IPS-11a (cell line): ENCODE data around the gene RPN2.
"Not testable (repeated sequence)": the region's sequence is repeated elsewhere in the genome, so short reads cannot be mapped to it uniquely, and the experiment has no call there.

ENCODE experiments used
- H3K4me3 ChIP-seq: one replicate; pipeline ENCODE4 v1.5.1; 2013; ENCODE audit warnings: low read depth, low read length, control low read depth

Gene RPN2

DNA sequence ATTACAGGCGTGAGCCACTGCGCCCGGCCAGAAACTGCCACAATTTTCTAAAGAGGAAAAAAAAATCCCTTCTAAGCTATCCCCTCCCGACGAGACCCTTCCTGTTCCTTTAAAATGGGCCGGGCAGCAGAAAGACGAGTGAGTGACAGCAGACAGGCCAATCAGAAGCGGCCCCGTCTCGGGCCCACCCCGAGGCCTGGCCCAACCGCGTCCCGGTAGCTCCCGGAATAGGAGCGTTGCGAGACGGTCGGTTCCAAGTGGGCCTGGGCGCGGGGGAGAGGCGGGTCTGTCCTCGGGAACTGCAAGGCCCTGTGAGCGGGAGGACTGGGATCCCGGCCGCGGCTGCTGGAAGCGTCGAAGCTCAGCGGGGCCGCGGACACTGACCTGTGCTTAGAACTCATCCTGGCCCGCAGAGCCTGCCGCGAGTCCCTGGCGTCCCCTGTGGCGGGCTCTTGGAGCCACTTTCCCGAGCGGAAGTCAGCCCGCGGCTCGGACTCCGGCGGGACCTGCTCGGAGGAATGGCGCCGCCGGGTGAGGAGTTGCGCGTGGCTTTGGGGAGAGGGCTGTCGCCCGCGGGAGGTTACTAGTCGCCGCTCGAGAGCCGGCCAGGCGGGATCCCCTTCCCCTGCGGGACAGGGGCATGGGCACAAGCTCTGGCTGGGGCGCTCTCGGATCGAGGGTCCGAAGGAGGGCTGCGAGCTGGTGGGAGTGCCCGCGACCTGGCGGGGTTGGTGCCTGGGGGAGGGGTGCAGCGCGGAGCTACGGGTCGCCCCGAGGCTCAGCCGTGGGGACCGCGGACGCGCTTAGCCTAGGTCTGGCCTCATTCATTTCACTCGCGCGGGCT is at the start of gene RPN2, which contains the start of gene MROH8:
RPN2 (plus strand) TSS at position 492 of the 844 bp plus-strand sequence; CDS start at position 519, 27 bp downstream.
MROH8 (minus strand) TSS at position 710 of the 844 bp plus-strand sequence.
- peak within 1 kb of the TSS; percentile 95 for H3K4me3 ChIP-seq

DNA sequence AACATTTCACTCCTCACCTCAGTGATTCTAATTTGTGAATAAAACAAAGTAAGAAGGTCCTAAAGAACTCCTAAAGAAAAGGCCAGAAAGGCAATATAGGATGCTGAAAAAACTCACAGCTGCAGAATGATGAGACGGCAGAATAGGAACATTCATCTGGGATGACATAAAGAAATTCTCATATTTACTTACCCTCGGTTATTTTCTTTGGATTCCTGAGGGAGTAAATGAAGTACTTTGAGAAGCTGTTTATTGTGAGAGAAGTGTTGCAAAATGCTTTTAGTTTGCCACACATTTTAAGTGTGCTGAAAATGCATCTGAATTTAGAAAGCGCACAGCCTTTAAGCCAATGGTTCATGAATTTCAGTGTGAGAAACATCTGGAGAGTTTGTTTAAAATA is 47.6 kb upstream of the RPN2 start:
- H3K4me3 ChIP-seq = no peak overlapping the region

DNA sequence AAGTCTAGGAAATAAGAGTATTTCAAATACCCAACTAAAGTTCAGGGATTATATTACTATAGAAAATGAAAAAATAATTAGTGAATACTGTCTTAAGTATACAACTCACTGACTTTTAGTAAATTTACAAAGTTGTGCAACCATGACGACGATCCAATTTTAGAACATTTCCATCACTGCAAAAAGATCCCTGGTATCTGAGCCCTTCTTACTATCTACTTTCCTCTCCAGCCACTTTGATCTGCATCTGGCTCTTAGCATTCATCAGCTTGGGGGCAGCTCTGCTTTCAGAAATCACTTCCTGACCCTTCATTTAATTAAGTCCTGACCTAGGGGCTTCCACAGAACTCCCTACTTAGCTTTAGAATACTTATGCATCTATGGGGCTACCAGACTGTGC is 45.2 kb upstream of the RPN2 start:
- no peak overlapping the region for H3K4me3 ChIP-seq

DNA sequence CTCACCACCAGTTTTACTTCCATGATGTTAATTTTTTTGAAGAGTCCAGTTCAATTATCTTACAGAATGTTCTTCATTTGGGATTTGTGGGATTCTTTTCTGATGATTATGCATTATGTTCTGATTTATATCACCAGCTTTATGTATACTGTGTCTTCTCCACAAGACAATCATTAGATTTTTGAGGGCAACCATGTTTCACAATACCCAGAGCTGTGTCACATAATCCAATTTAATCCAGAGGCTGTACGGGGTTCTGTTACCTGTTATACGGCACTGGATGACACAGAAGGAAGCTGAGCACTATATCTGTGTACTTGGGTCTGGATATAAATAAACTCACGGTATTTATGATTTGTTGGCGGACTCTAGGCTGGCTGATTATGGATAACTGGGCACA is 41.6 kb upstream of the RPN2 start:
- H3K4me3 ChIP-seq = no peak overlapping the region

DNA sequence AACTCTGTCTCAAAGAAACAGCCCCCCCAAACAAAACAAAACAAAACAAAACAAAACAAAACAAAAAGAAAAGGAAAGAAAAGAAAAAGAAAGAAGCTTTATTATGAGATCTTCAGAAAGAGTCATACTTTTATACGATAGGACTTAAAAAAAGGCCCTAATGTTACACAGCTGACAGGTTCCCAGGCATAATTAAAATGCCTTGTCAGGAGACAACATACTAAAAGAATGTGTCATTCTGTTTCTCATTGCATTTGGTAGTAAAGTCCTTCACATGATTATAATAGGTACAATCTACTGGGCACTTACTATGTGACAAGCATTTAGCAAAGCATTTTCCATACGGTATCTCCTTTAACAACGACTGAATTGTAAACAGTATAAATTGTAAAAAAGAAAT is 36.4 kb upstream of the RPN2 start:
- no peak overlapping the region for H3K4me3 ChIP-seq

DNA sequence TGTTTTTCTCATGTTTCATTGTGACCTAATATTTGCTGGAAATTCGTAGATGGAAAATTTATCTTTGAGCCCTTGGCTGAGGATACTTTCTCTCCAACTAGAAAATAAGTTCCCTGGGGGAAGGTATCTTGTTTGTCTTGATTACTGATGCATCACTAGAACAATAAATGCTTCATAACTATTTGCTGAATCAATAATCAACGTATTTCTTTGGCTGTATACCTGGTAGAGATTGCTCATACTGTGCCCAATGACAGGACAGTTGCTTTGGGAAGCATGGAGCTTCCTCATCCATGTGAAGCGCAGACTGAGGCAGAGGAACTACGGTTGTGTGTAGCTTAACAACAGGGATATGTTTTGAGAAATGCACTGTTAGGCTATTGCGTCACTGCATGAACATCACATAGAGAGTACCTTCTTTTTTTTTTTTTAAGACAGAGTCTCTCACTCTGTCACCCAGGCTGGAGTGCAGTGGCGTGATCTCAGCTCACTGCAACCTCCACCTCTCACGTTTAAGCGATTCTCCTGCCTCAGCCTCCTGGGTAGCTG is 34.2 kb upstream of the RPN2 start:
- H3K4me3 ChIP-seq = no peak overlapping the region

DNA sequence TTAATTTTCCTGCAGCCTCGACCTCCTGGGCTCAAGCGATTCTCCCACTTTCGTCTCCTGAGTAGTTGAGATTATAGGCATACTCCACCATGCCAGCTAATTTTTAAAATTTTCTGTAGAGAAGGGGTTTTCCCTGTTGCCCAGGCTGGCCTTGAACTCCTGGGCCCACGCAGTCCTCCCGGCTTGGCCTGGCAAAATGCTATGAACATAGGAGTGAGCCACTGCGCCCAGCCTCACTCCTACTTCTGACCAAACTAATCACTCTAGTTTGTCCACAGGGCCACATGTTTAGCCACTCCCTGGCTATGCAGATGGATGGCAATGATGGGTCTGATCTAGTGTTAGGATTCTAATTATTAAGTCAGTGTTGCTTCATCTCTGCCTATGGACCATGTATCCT is 31.9 kb upstream of the RPN2 start:
- no peak overlapping the region for H3K4me3 ChIP-seq

DNA sequence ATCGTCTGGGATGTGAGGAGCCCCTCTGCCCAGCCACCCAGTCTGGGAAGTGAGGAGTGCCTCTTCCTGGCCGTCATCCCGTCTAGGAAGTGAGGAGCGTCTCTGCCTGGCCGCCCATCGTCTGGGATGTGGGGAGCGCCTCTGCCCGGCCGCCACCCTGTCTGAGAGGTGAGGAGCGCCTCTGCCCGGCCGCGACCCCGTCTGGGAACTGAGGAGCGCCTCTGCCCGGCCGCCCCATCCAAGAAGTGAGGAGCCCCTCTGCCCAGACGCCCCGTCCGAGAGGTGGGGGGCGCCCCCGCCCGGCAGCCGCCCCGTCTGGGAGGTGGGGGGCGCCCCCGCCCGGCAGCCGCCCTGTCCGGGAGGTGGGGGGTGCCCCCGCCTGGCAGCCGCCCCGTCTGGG is 28.3 kb upstream of the RPN2 start:
- not testable (repeated sequence) for H3K4me3 ChIP-seq

DNA sequence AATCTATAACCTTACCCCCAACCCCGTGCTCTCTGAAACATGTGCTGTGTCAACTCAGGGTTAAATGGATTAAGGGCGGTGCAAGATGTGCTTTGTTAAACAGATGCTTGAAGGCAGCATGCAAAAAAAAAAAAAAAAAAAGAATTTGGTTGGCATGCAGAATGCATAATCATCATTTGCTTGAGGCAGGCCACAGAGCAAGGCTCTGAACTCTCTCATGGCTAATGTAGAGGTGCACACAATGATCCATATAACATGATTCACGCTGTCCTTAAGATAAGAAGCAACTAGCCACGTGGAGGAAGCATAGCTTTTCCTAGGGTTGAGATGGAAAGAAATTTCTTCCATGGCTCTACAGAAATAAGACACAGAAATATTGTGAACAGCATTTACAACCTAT is 27.6 kb upstream of the RPN2 start:
- no peak overlapping the region for H3K4me3 ChIP-seq

DNA sequence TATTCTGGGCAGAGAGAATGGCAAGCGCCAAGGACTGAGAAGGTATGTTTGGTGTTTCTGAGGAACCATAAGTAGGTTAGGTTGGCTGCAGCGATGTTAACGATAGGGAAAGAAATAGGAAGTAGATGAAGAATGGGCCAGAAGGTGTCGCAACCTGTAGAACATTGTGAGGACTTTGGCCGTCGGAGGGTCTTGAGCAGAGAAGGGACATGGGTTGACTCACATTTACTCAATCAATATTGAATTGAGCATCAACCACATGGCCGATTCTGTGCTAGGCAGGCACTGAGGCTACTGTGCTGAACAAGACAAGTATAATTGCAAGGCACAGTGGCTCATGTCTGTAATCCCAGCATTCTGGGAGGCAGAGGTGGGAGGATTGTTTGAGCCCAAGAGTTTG is 26.8 kb upstream of the RPN2 start:
- no peak overlapping the region for H3K4me3 ChIP-seq

DNA sequence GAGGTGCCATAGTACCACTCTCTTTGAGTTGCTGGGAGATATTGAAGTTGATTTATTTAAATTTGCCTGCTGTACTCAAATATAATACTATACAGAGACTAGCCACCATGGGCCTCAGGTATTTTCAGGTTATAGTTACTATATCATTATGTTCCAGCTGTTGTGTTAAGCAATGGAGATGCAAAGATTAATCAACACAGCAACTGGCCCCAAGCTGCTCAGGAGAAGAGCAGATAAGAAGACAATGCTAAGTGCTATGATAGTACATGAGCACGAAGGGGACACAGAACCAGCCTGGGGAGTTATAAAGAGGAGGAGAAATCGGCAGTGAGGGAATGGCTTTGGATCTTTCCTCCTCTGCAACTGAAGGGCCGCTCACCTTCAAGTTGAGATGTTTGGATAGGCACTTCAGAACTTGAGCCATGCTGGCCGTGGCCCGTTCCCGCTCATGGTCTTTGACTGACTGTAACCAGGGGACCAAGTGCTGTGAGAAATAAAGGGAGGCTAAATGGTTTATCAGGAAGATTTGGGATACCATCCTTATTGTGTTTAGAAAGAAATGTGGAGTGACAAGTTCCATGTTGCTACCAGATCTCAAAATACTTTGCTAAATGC is 24.3 kb upstream of the RPN2 start:
- H3K4me3 ChIP-seq = no peak overlapping the region

DNA sequence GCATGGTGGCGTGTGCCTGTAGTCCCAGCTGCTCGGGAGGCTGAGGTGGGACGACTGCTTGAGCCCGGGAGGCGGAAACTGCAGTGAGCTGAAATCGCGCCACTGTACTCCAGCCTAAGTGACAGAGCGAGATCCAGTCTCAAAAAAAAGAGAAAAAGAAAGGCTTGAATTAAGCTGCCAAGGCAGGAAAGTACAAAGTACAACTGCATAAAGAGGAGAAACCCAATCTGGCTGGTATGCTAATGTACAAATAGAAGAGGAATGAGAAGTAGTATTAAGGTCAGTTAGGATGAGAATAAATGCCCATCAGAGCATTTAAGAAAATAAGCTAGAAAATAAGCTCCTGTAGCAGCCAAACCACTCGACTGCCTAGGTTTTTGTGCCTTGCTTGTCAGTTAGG is 23.1 kb upstream of the RPN2 start:
- H3K4me3 ChIP-seq = no peak overlapping the region

DNA sequence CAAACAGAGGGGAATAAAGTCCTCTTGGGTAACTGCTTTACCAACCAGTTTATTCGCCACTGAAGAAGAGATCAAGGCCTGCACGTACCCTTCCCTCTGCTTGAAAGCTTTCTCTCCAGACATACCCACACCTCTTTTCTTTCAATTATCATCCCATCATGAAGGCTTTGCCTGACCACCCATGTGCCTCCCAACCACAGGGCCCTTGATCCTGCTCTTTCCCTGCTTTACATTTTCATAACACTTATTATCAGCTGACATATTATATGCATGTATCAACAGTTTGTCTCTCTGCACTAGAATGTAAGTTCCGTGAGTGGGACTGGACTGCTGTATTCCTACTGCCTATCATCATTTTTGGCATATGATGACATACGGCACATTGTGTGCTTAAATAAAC is 20.9 kb upstream of the RPN2 start:
- no peak overlapping the region for H3K4me3 ChIP-seq

DNA sequence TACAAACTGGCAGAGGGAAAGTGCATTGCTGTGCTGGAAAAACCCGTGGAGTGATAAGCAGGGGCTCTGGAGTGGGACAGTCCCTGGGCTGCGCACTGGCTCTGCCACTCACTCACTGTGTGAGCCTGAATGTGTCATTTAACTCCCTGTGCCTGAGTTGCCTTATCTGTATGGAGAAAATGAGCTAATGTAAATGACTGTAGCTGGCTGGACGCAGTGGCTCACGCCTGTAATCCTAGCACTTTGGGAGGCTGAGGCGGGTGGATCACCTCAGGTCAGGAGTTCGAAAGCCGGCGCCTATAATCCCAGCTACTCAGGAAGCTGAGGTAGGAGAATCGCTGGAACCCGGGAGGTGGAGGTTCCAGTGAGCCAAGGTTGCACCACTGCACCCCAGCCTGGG is 18.4 kb upstream of the RPN2 start:
- H3K4me3 ChIP-seq = no peak overlapping the region

DNA sequence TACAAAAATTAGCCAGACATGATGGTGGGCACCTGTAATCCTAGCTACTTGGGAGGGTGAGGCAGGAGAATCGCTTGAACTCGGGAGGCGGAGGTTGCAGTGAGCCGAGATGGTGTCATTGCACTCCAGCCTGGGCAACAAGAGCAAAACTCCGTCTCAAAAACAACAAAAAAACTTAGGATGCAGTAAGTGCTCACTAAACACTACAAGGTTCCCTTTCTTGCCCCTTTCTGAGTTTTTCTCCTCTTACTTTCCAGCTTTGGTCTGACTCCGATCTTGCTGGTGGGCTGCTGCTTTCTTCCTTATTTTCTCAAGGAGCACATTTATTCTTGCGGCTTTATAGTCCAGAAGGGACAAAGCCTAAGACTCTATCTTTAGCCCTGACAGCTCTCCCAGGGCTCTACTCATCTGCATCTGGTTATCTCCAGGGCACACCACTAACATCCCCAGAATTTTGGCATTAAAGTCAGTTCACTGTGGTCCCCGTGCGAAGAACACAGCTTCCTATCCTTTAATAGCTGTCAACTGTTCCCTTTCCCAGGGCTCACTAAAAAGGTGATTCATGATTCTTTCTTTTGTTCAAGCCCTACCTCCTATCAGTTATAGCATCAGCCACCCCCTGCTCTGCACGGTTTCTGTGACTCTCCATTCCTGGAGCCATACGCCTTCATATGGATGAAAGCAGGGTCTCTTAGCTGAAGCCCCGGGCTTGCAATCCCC is 17.1 kb upstream of the RPN2 start:
- H3K4me3 ChIP-seq = no peak overlapping the region

DNA sequence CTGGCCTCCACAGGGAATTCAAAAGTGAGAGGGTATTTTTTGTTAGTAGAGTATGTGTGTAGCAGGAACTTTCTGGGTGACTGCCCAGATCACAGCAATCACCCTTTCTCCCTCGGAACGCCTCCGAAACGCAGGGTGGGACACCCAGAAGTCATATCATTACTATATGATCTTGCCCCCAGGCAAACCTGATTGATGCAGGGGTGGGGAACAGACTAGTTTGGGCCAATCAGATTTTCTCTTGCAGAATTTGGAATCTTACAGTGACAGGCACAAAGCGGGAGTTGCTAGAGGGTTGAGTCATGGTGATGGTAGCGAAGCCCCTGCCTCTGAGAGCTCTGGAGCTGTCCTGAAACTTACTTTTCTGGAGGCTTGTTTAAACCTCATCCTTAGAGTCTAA is 16.5 kb upstream of the RPN2 start:
- H3K4me3 ChIP-seq = no peak overlapping the region

DNA sequence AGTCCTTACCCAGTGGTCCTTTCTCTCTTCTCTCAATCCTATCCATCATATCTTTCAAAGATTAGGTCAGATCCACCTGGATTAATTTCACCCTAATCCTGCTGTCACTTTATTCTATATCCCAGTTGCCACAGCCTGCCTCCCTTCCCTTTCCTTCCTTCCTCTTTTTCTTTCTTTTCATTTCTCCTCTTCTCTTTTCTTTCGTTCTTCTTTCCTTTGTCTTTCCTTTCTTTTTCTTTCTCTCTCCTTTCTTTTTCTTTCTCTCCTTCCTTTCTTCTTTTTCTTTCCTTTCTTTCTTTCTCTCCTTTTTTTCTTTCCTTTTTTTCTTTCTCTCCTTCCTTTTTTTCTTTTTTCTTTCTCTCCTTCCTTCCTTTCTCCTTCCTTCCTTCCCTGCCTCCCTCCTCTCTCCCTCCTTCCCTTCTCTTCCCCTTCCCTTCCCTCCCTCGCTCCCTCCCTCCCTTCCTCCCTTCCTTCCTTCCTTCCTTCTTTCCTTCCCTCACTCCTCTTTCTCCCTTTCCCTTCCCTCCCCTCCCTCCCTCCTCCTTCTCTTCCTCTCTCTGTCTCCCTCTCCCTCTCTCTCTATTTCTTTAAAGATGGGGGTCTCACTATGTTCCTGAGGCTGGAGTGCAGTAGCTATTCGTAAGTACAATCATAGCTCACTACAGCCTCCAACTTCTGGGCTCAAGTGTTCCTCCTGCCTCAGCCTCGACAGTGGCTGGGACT is 15.1 kb upstream of the RPN2 start:
- no peak overlapping the region for H3K4me3 ChIP-seq

DNA sequence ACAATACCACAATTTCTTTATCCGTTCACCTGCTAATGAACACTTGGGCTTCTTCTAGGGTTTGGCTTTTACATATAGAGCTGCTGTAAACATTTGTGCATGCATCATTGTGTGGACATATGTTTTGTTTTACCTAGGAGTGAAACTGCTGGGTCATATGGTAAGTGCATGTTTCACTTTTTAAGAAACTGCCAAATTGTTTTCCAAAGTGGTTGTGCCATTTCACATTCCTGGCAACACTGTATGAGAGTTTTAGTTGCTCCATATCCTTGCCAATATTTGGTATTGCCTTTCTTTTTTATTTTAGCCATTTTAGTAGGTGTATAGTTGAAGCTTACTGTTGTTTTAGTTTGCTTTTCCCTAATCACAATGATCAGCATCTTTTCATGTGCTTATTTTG is 14.1 kb upstream of the RPN2 start:
- no peak overlapping the region for H3K4me3 ChIP-seq

DNA sequence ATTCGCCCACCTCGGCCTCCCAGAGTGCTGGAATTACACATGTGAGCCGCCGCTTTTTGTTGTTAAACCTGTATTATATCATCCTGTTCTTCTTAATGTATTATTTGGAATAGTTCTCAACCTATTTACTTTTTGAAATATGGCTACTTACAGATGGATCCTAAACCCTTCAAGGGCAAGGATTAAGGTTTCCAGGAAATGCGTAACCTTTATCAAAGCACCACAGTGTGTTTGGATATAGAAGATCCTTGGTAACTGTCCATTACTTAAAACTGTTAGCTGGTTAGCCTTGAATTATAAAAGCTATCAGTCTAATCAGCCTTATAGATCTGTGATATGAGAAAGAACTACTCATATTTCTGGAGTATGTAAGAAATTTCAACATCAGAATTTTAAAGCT is 12.3 kb upstream of the RPN2 start:
- H3K4me3 ChIP-seq = no peak overlapping the region

DNA sequence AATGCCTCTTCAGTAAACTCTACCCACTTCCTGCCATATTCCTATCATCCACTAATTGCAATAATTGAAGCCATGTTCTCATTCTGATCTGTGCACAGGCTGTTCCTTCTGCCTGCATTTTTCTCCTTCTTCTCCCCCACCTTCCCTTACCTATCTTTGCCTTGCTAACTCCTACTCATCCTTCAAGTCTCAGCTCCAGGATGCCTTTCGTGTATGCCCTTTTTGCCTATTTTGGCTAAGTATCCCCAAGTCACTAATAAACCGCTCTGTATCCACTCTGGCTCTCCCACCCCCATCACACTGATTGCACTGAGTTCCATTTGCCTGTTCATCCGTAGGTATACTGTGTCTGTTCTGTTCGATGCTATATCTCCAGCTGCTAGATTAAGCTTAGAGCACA is 6.3 kb upstream of the RPN2 start:
- H3K4me3 ChIP-seq = no peak overlapping the region
